SK-N-SH (cell line): ENCODE measurements around the gene KRTAP5-8. TPM values are rescaled to one million over a fixed set of nuclear protein-coding genes. Genes with fewer than 3 reads are reported as not detected.
"Not testable (repeated sequence)": the region's sequence is repeated elsewhere in the genome, so short reads cannot be mapped to it uniquely, and the experiment has no call there.

Experiments
- CTCF ChIA-PET: fragments of 300-600, 350-600 bp; formaldehyde crosslinking; extraction: SDS; loops from one replicate; lab custom pipeline; 2021; lab: Yijun Ruan, JAX
- POLR2A ChIA-PET: fragments of 350-600 bp; sonication (Branson Sonifier 250); formaldehyde crosslinking; extraction: SDS; loops from one replicate; lab custom pipeline; 2020; ENCODE audit warnings: antibody characterized with exemption, inconsistent platforms; lab: Yijun Ruan, JAX
- DNase-seq: peaks from one replicate; pipeline ENCODE4 v3.0.0; 2012
- H2AFZ ChIP-seq: fragments of 200-600 bp; sonication (generic); 2 replicates; pipeline ENCODE4 v1.8.1; 2016; ENCODE audit warnings: antibody characterized with exemption, mild to moderate bottlenecking, low read depth
- H3F3A ChIP-seq: fragments of 200-600 bp; sonication (generic); replicated peaks from 2 replicates; pipeline ENCODE3; 2016; ENCODE audit warnings: antibody characterized with exemption, mild to moderate bottlenecking; ENCODE audit not compliant: insufficient read depth
- H3K27ac ChIP-seq, 2 experiments: fragments of 200-500 bp in 1 of 2; fragments of 200-600 bp in 1 of 2; sonication (Bioruptor generic) in 1 of 2; sonication (generic), shearing (Covaris generic) in 1 of 2; 2 replicates each; pipeline versions ENCODE4 v1.5.1 to v1.6.1; 2014 to 2016; ENCODE audit warnings: low read depth in 2 of 2, inconsistent platforms in 1 of 2, low read length in 1 of 2, mild to moderate bottlenecking in 1 of 2, mixed read lengths in 1 of 2
- H3K27me3 ChIP-seq: fragments of 200-600 bp; sonication (generic), shearing (Covaris generic); 2 replicates; pipeline ENCODE4 v1.6.1; 2016; ENCODE audit warnings: mixed run types; ENCODE audit not compliant: insufficient read depth
- H3K36me3 ChIP-seq, 2 experiments: fragments of 200-500 bp in 1 of 2; fragments of 200-600 bp in 1 of 2; sonication (Bioruptor generic) in 1 of 2; sonication (generic) in 1 of 2; replicated peaks in 1 of 2; 2 replicates each; pipeline versions ENCODE3 to v1.5.1; 2014 to 2016; ENCODE audit warnings: low read length in 1 of 2, mild to moderate bottlenecking in 1 of 2; ENCODE audit not compliant: insufficient read depth in 2 of 2, control insufficient read depth in 1 of 2
- H3K4me1 ChIP-seq, 2 experiments: fragments of 200-500 bp in 1 of 2; fragments of 200-600 bp in 1 of 2; sonication (Bioruptor generic) in 1 of 2; sonication (generic), shearing (Covaris generic) in 1 of 2; 2 replicates each; pipeline versions ENCODE4 v1.5.1 to v1.6.1; 2014 to 2016; ENCODE audit warnings: low read depth in 1 of 2, low read length in 1 of 2, mixed run types in 1 of 2; ENCODE audit not compliant: insufficient read depth in 2 of 2, control insufficient read depth in 1 of 2
- H3K4me2 ChIP-seq: fragments of 200-600 bp; sonication (generic), shearing (Covaris generic); 2 replicates; pipeline ENCODE4 v1.6.1; 2017; ENCODE audit warnings: mixed run types
- H3K4me3 ChIP-seq, 2 experiments: fragments of 200-500 bp in 1 of 2; fragments of 200-600 bp in 1 of 2; sonication (Bioruptor generic) in 1 of 2; sonication (generic), shearing (Covaris generic) in 1 of 2; 2 replicates each; pipeline versions ENCODE4 v1.5.1 to v1.8.1; 2014 to 2016; ENCODE audit warnings: low read depth in 2 of 2, inconsistent platforms in 1 of 2, low read length in 1 of 2, mild to moderate bottlenecking in 1 of 2, mixed read lengths in 1 of 2, moderate library complexity in 1 of 2
- H3K79me2 ChIP-seq: fragments of 200-600 bp; sonication (generic); 2 replicates; pipeline ENCODE4 v1.8.1; 2017; ENCODE audit warnings: mild to moderate bottlenecking; ENCODE audit not compliant: insufficient read depth
- H3K9ac ChIP-seq: fragments of 200-600 bp; sonication (generic); 2 replicates; pipeline ENCODE4 v1.6.1; 2017; ENCODE audit warnings: mixed run types
- H3K9me2 ChIP-seq: fragments of 200-600 bp; sonication (generic); 2 replicates; pipeline ENCODE4 v1.6.1; 2017; ENCODE audit warnings: mixed run types
- H3K9me3 ChIP-seq: fragments of 200-600 bp; sonication (generic); 2 replicates; pipeline ENCODE4 v1.6.1; 2017; ENCODE audit warnings: mixed run types, mild to moderate bottlenecking, moderate library complexity
- H4K20me1 ChIP-seq: fragments of 200-600 bp; sonication (generic); 2 replicates; pipeline ENCODE4 v1.6.1; 2017; ENCODE audit warnings: mild to moderate bottlenecking, mixed run types; ENCODE audit not compliant: insufficient read depth
- CHD2 ChIP-seq: fragments of 150-350 bp; IDR thresholded peaks from 2 replicates; pipeline ENCODE4 v1.6.1; 2018; ENCODE audit warnings: low read length; ENCODE audit not compliant: partially characterized antibody
- EP300 ChIP-seq, 2 experiments: IDR thresholded peaks; 2 replicates each; pipeline versions ENCODE4 v1.4.0 to v1.6.1; 2012; ENCODE audit warnings: borderline replicate concordance in 1 of 2, low read depth in 1 of 2, low read length in 1 of 2
- GABPA ChIP-seq: IDR thresholded peaks from 2 replicates; pipeline ENCODE4 v1.4.0; 2012; ENCODE audit warnings: low read depth, mild to moderate bottlenecking
- MAX ChIP-seq: IDR thresholded peaks from 2 replicates; pipeline ENCODE4 v1.4.0; 2012; ENCODE audit warnings: low read depth
- MEF2A ChIP-seq: IDR thresholded peaks from 2 replicates; pipeline ENCODE4 v1.4.0; 2012; ENCODE audit warnings: low read depth, borderline replicate concordance
- NRF1 ChIP-seq: IDR thresholded peaks from 2 replicates; pipeline ENCODE4 v1.6.1; 2012; ENCODE audit warnings: low read depth, mild to moderate bottlenecking, low read length
- RCOR1 ChIP-seq: fragments of 150-350 bp; IDR thresholded peaks from 2 replicates; pipeline ENCODE4 v1.6.1; 2017; ENCODE audit warnings: antibody characterized with exemption, low read length
- RXRA ChIP-seq: IDR thresholded peaks from 2 replicates; pipeline ENCODE4 v1.4.0; 2012; ENCODE audit warnings: low read depth, mild to moderate bottlenecking, borderline replicate concordance
- SIN3A ChIP-seq: IDR thresholded peaks from 2 replicates; pipeline ENCODE4 v1.6.1; 2012; ENCODE audit warnings: low read depth, mild to moderate bottlenecking, low read length, moderate library complexity, borderline replicate concordance
- TAF1 ChIP-seq: IDR thresholded peaks from 2 replicates; pipeline ENCODE4 v1.6.1; 2012; ENCODE audit warnings: low read depth, mild to moderate bottlenecking, low read length, moderate library complexity, borderline replicate concordance
- TCF12 ChIP-seq: IDR thresholded peaks from 2 replicates; pipeline ENCODE4 v1.4.0; 2012
- TEAD4 ChIP-seq: IDR thresholded peaks from 2 replicates; pipeline ENCODE4 v1.4.0; 2012; ENCODE audit warnings: mild to moderate bottlenecking, borderline replicate concordance; ENCODE audit not compliant: insufficient read depth
- USF1 ChIP-seq: IDR thresholded peaks from 2 replicates; pipeline ENCODE4 v1.4.0; 2012; ENCODE audit warnings: low read depth, borderline replicate concordance
- WGBS: methylation state at CpG from one replicate; pipeline ENCODE4 v1.1.6; 2017; ENCODE audit warnings: low lambda C conversion rate; 5-methylcytosine and 5-hydroxymethylcytosine counted together
- polyA plus RNA-seq, 3 experiments: library from polyadenylated mRNA; depleted of rRNA; stranded (reverse); fragments of >200 nt; gene quantifications; 2 replicates each; pipeline ENCODE4 v1.2.3, GENCODE V29; 2012

KRTAP5-8 gene
- polyA plus RNA-seq, 1 of the 3 experiments (the other 2 are of a cell fraction): not detected

GRCh38 chr11:71532036-71532610 lies 5.7 kb upstream of the KRTAP5-8 start:
- no peaks in the 10 kb centered on the region for H3K79me2 ChIP-seq
- ChIA-PET POLR2A (no interaction called here), CTCF (interaction anchor here (1.4 kb wide), 2 partner anchors 31 to 48 kb away, joined by 4 read pairs; no protein-coding TSS in a partner anchor)
- no peaks in the 10 kb centered on the region for H3K36me3 ChIP-seq
- TF ChIP-seq TCF12: no peak
- no peak for TF ChIP-seq TEAD4
- TF ChIP-seq RXRA: no peak
- TF ChIP-seq NRF1: no peak
- TF ChIP-seq MEF2A: no peak
- no peak for TF ChIP-seq GABPA
- H3K4me1 ChIP-seq: no peaks in the 10 kb centered on the region; a peak in 1 of 4 replicates
- no peaks in the 10 kb centered on the region for H3K9me3 ChIP-seq
- WGBS: 56% methylated on average over 10 of the region's 10 CpGs
- DNase-seq: no peak
- H4K20me1 ChIP-seq: no peaks in the 10 kb centered on the region
- no peak overlapping the region for H3K4me2 ChIP-seq
- no peak overlapping the region for H3K27ac ChIP-seq
- no peaks in the 10 kb centered on the region for H3F3A ChIP-seq
- no peak overlapping the region for H3K9ac ChIP-seq
- H3K27me3 ChIP-seq: no peaks in the 10 kb centered on the region
- H3K4me3 ChIP-seq: no peak overlapping the region
- no peaks in the 10 kb centered on the region for H3K9me2 ChIP-seq
- H2AFZ ChIP-seq: no peak overlapping the region

- CTCF ChIA-PET, H3F3A ChIP-seq, POLR2A ChIA-PET, DNase-seq, H3K4me3 ChIP-seq, H3K4me2 ChIP-seq, H3K79me2 ChIP-seq, H2AFZ ChIP-seq, H3K27ac ChIP-seq, H3K9me3 ChIP-seq, H3K36me3 ChIP-seq, H3K9ac ChIP-seq, H3K27me3 ChIP-seq, H3K9me2 ChIP-seq, H3K4me1 ChIP-seq, H4K20me1 ChIP-seq: not testable (repeated sequence)
- WGBS: 48% methylated on average over 17 of the region's 17 CpGs
Observed at GRCh38 chr11:71534711-71535608, 2.9 kb upstream of the KRTAP5-8 start.

GRCh38 chr11:71535825-71536224 lies 2.0 kb upstream of the KRTAP5-8 start:
- H3K4me3 ChIP-seq: no peak overlapping the region
- no peaks in the 10 kb centered on the region for H3K9me3 ChIP-seq
- no peaks in the 10 kb centered on the region for H3K27me3 ChIP-seq
- H3K27ac ChIP-seq: no peak overlapping the region
- no peaks in the 10 kb centered on the region for H3K9me2 ChIP-seq
- POLR2A ChIA-PET: no interaction called here
- no peak for DNase-seq
- no peaks in the 10 kb centered on the region for H4K20me1 ChIP-seq
- CTCF ChIA-PET: no interaction called here
- H3K4me1 ChIP-seq: no peaks in the 10 kb centered on the region; a peak in 1 of 4 replicates
- 69% methylated on average over 9 of the region's 9 CpGs for WGBS
- no peaks in the 10 kb centered on the region for H3K36me3 ChIP-seq
- no peak overlapping the region for H2AFZ ChIP-seq
- no peak overlapping the region for H3K4me2 ChIP-seq
- TF ChIP-seq MAX (no peak), NRF1 (no peak), CHD2 (no peak), SIN3A (no peak), USF1 (no peak), EP300 (IDR thresholded peaks at IDR 0.05; ENCODE audit: borderline replicate concordance in 1 of 2, low read depth in 1 of 2, low read length in 1 of 2) (no peak), TAF1 (no peak), RCOR1 (no peak)
- no peaks in the 10 kb centered on the region for H3F3A ChIP-seq
- no peaks in the 10 kb centered on the region for H3K79me2 ChIP-seq
- H3K9ac ChIP-seq: no peak overlapping the region
